ENCODE data around the gene HEPHL1. TPM values are rescaled to one million over a fixed set of nuclear protein-coding genes. Genes with fewer than 3 reads are reported as not detected.

Gene HEPHL1
- total RNA-seq, 1 donor from 2014 or later: not detected

DNA sequence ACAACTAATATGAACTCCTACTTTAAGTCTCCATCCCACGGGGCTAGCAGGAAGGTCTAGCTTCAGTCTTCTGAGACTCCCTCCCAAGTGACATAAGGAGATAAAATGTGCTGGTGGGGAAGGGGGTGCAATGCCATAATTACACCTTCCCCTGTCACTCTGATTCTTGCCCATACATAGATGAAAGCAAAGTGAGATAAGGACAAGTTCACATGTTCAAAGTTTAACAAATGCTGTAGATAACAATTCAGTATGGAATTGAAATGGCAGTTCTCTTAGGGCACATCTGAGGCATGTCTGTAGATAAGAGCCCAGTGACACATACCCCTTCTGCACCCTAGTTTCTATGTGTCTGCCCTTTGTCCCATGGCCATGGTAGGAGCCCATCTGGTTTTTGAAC, 69.2 kb downstream of the HEPHL1 start:
- H3K79me2 ChIP-seq (ENCODE audit: insufficient read depth, low read length): no peaks in the 10 kb centered on the region
- TF ChIP-seq, protein P1, sequence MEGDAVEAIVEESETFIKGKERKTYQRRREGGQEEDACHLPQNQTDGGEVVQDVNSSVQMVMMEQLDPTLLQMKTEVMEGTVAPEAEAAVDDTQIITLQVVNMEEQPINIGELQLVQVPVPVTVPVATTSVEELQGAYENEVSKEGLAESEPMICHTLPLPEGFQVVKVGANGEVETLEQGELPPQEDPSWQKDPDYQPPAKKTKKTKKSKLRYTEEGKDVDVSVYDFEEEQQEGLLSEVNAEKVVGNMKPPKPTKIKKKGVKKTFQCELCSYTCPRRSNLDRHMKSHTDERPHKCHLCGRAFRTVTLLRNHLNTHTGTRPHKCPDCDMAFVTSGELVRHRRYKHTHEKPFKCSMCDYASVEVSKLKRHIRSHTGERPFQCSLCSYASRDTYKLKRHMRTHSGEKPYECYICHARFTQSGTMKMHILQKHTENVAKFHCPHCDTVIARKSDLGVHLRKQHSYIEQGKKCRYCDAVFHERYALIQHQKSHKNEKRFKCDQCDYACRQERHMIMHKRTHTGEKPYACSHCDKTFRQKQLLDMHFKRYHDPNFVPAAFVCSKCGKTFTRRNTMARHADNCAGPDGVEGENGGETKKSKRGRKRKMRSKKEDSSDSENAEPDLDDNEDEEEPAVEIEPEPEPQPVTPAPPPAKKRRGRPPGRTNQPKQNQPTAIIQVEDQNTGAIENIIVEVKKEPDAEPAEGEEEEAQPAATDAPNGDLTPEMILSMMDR (IDR thresholded peaks at IDR 0.05; ENCODE audit: insufficient read depth, low read depth, low read length): no peak
- no peak for TF ChIP-seq EZH2 (IDR thresholded peaks at IDR 0.05; ENCODE audit: insufficient read depth, low read length)
- H3K36me3 ChIP-seq (ENCODE audit: insufficient read depth, low read length): no peaks in the 10 kb centered on the region
- Mint-ChIP-seq H3K4me1 (ENCODE audit: low read depth, unreplicated experiment) (no peaks in the 10 kb centered on the region), H3K27ac (ENCODE audit: unreplicated experiment) (no peak overlapping the region), H3K4me3 (ENCODE audit: unreplicated experiment) (no peak overlapping the region), H3K27me3 (ENCODE audit: low read depth, unreplicated experiment) (peaks cover 2% of the 10 kb centered on the region), H3K36me3 (ENCODE audit: low read depth, unreplicated experiment) (no peaks in the 10 kb centered on the region), H3K9me3 (ENCODE audit: unreplicated experiment) (no peaks in the 10 kb centered on the region)
- H4K20me1 ChIP-seq (ENCODE audit: insufficient read depth, low read length): no peaks in the 10 kb centered on the region
- H3K27ac ChIP-seq (ENCODE audit: low read depth, low read length): no peak overlapping the region
- no peak overlapping the region for H3K4me3 ChIP-seq (ENCODE audit: insufficient read depth, low read depth, low read length)
- FAIRE-seq (no peak), DNase-seq (ENCODE audit: low read depth) (no peak)
- no peak overlapping the region for H2AFZ ChIP-seq (ENCODE audit: low read depth, low read length)
- no peak overlapping the region for H3K9ac ChIP-seq (ENCODE audit: low read length)
- H3K9me3 ChIP-seq (ENCODE audit: insufficient read depth, low read depth, low read length): no peaks in the 10 kb centered on the region
- no peaks in the 10 kb centered on the region for H3K27me3 ChIP-seq (ENCODE audit: insufficient read depth, low read length)
- H3K4me2 ChIP-seq (ENCODE audit: low read length): no peak overlapping the region
- H3K4me1 ChIP-seq (ENCODE audit: insufficient read depth, low read length): no peaks in the 10 kb centered on the region

DNA sequence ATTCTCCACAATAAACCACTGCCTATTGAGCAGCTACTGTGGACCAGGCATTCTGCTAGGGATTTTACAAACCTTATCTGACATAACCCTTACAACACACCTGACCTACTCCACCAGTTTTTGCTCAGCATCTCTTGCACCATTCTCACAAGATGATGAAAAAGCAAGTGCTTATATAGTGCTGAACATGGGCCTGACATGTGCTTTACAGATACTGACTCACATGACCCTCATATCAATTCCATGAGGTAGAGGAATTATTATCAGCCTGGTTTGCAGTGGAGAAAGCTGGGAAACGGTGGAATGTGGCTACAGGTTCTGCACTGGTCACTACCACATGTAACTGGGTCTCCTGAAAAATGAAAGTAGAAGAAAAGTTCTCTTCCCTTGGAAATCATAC, 69.9 kb downstream of the HEPHL1 start:
- peaks cover 2% of the 10 kb centered on the region for H3K27me3 Mint-ChIP-seq (ENCODE audit: low read depth, unreplicated experiment)
- H3K36me3 Mint-ChIP-seq (ENCODE audit: low read depth, unreplicated experiment): no peaks in the 10 kb centered on the region
- DNase-seq (ENCODE audit: low read depth): no peak
- H3K36me3 ChIP-seq (ENCODE audit: insufficient read depth, low read length): no peaks in the 10 kb centered on the region
- no peak for TF ChIP-seq EZH2 (IDR thresholded peaks at IDR 0.05; ENCODE audit: insufficient read depth, low read length)
- TF ChIP-seq, protein P1 (IDR thresholded peaks at IDR 0.05; ENCODE audit: insufficient read depth, low read depth, low read length): no peak
- H3K4me1 Mint-ChIP-seq (ENCODE audit: low read depth, unreplicated experiment): no peaks in the 10 kb centered on the region
- no peak overlapping the region for H3K4me3 Mint-ChIP-seq (ENCODE audit: unreplicated experiment)
- no peak for FAIRE-seq
- H3K9me3 ChIP-seq (ENCODE audit: insufficient read depth, low read depth, low read length): no peaks in the 10 kb centered on the region
- no peaks in the 10 kb centered on the region for H3K79me2 ChIP-seq (ENCODE audit: insufficient read depth, low read length)
- H2AFZ ChIP-seq (ENCODE audit: low read depth, low read length): no peak overlapping the region
- no peak overlapping the region for H3K27ac ChIP-seq (ENCODE audit: low read depth, low read length)
- H3K4me3 ChIP-seq (ENCODE audit: insufficient read depth, low read depth, low read length): no peak overlapping the region
- H3K4me2 ChIP-seq (ENCODE audit: low read length): no peak overlapping the region
- H3K27ac Mint-ChIP-seq (ENCODE audit: unreplicated experiment): no peak overlapping the region
- H3K9me3 Mint-ChIP-seq (ENCODE audit: unreplicated experiment): no peaks in the 10 kb centered on the region
- H3K27me3 ChIP-seq (ENCODE audit: insufficient read depth, low read length): no peaks in the 10 kb centered on the region
- no peak overlapping the region for H3K9ac ChIP-seq (ENCODE audit: low read length)
- H4K20me1 ChIP-seq (ENCODE audit: insufficient read depth, low read length): no peaks in the 10 kb centered on the region
- no peaks in the 10 kb centered on the region for H3K4me1 ChIP-seq (ENCODE audit: insufficient read depth, low read length)

DNA sequence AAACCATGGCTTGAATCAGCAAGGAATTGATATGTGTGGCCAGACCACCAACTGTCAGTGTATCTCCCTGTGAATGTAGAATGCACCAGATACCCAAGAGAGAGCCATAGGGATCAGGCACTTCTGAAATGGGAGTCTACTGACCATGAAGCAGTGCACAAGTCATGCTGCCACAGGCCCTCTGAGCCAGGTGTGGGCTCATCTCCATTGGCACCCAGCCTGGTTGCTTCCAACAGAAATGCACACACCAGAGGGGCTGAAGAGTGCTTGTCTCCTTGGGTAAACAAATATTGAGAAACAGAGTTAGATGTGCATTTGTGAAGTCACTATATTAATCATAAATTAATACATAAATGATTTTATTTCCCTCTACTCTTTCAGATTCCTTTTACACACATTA, 79.1 kb downstream of the HEPHL1 start:
- no peak overlapping the region for H3K4me3 Mint-ChIP-seq (ENCODE audit: unreplicated experiment)
- DNase-seq (ENCODE audit: low read depth) (no peak), FAIRE-seq (no peak)
- Histone ChIP-seq H3K9ac (ENCODE audit: low read length) (no peak overlapping the region), H3K4me1 (ENCODE audit: insufficient read depth, low read length) (no peaks in the 10 kb centered on the region), H3K4me2 (ENCODE audit: low read length) (no peak overlapping the region), H3K9me3 (ENCODE audit: insufficient read depth, low read depth, low read length) (no peaks in the 10 kb centered on the region), H3K4me3 (ENCODE audit: insufficient read depth, low read depth, low read length) (no peak overlapping the region), H3K79me2 (ENCODE audit: insufficient read depth, low read length) (no peaks in the 10 kb centered on the region), H3K27ac (ENCODE audit: low read depth, low read length) (no peak overlapping the region), H3K36me3 (ENCODE audit: insufficient read depth, low read length) (no peaks in the 10 kb centered on the region), H4K20me1 (ENCODE audit: insufficient read depth, low read length) (no peaks in the 10 kb centered on the region), H2AFZ (ENCODE audit: low read depth, low read length) (no peak overlapping the region), H3K27me3 (ENCODE audit: insufficient read depth, low read length) (no peaks in the 10 kb centered on the region)
- H3K4me1 Mint-ChIP-seq (ENCODE audit: low read depth, unreplicated experiment): peaks cover 1% of the 10 kb centered on the region
- peaks cover 2% of the 10 kb centered on the region for H3K27me3 Mint-ChIP-seq (ENCODE audit: low read depth, unreplicated experiment)
- H3K27ac Mint-ChIP-seq (ENCODE audit: unreplicated experiment): no peak overlapping the region
- TF ChIP-seq EZH2 (IDR thresholded peaks at IDR 0.05; ENCODE audit: insufficient read depth, low read length): no peak
- TF ChIP-seq, protein P1 (IDR thresholded peaks at IDR 0.05; ENCODE audit: insufficient read depth, low read depth, low read length): no peak
- peaks cover 2% of the 10 kb centered on the region for H3K36me3 Mint-ChIP-seq (ENCODE audit: low read depth, unreplicated experiment)
- no peaks in the 10 kb centered on the region for H3K9me3 Mint-ChIP-seq (ENCODE audit: unreplicated experiment)
